Omental fat pad (tissue), 4 donors: ENCODE results near the gene METTL16. TPM values are rescaled to one million over a fixed set of nuclear protein-coding genes. Genes with fewer than 3 reads are reported as not detected.

Source experiments
- ATAC-seq: fragments of 150-250 bp; one replicate; pipeline ENCODE4 v1.9.1; 2016; ENCODE audit warnings: mild to moderate bottlenecking, moderate library complexity; ENCODE audit not compliant: low FRiP score
- DNase-seq: peaks from one replicate; pipeline ENCODE4 v3.0.0-alpha.2; 2019; ENCODE audit warnings: low spot score
- CTCF ChIP-seq, 3 donors: fragments of 450-650 bp; IDR thresholded peaks; one replicate each; pipeline ENCODE4 v1.5.1; 2016 to 2017; ENCODE audit warnings: antibody characterized with exemption in 3 of 3, mild to moderate bottlenecking in 3 of 3, moderate library complexity in 2 of 3
- small RNA-seq: library from RNA; depleted of rRNA; stranded (forward); fragments of <200 nt; gene quantifications from one replicate; pipeline ENCODE3, GENCODE V24; 2016
- total RNA-seq, 4 donors: library from RNA; depleted of rRNA; stranded (reverse); fragments of >200 nt; gene quantifications; one replicate each; pipeline ENCODE4 v1.1.0, GENCODE V29; 2016

METTL16 gene
- total RNA-seq, 4 donors from 2014 or later, result 12.6 to 45.1 (median 19.1) TPM

GRCh38 chr17:2370211-2370589 is 141.5 kb downstream of the METTL16 start:
- TF ChIP-seq CTCF (IDR thresholded peaks at IDR 0.05), result no peak
- DNase-seq (no peak), ATAC-seq (no peak)

- TF ChIP-seq CTCF (IDR thresholded peaks at IDR 0.05), result no peak
- ATAC-seq, result no peak
These were observed 142.0 kb downstream of the METTL16 start for GRCh38 chr17:2369551-2370210.

GRCh38 chr17:2369039-2369438 is 142.6 kb downstream of the METTL16 start:
- no peak for TF ChIP-seq CTCF (IDR thresholded peaks at IDR 0.05)
- DNase-seq (no peak), ATAC-seq (no peak)

More at GRCh38 chr17:2369551-2370210, 142.0 kb downstream of the METTL16 start:
- no peak for DNase-seq

- TF ChIP-seq CTCF (IDR thresholded peaks at IDR 0.05), result no peak
- no peak for ATAC-seq
- DNase-seq, result no peak
These were observed 143.3 kb downstream of the METTL16 start for GRCh38 chr17:2368359-2368758.

- no peak for TF ChIP-seq CTCF (IDR thresholded peaks at IDR 0.05)
- no peak for ATAC-seq
- no peak for DNase-seq
These were observed 144.8 kb downstream of the METTL16 start for GRCh38 chr17:2366747-2367494.

Small RNAs within 50 kb of the gene (small RNA-seq; reads per million reads assigned to genes)
- not detected for gene AC006435.3
- gene AC006435.4, result not detected
- not detected for gene AC006435.5

Other genes starting within 250 kb of the METTL16 start
- 10 to 100 TPM; 19.1 to 36.1 (median 25.1) TPM for gene SMG6, start 208.1 kb downstream of the METTL16 start, total RNA-seq
- 10 to 100 TPM in 1 of 4 donors, 1 to 10 TPM in 3; 5.0 to 14.9 (median 7.2) TPM for gene SRR, start 207.9 kb downstream of the METTL16 start, total RNA-seq
- 100 to 1,000 TPM in 1 of 4 donors, 10 to 100 TPM in 3; 31.6 to 124 (median 40.8) TPM for gene TSR1, start 175.4 kb downstream of the METTL16 start, total RNA-seq
- 10 to 100 TPM; 30.8 to 50.7 (median 39.8) TPM for gene SGSM2, start 174.4 kb downstream of the METTL16 start, total RNA-seq
- gene MNT, start 110.8 kb downstream of the METTL16 start, total RNA-seq, result 10 to 100 TPM; 11.9 to 23.2 (median 18.5) TPM
- 100 to 1,000 TPM in 2 of 4 donors, 10 to 100 TPM in 2; 82.8 to 109 (median 95.2) TPM for gene PAFAH1B1, start 81.8 kb upstream of the METTL16 start, total RNA-seq
- 100 to 1,000 TPM in 2 of 4 donors, 10 to 100 TPM in 2; 39.2 to 167 (median 95.0) TPM for gene CLUH, start 199.9 kb upstream of the METTL16 start, total RNA-seq
- gene CCDC92B, start 237.8 kb upstream of the METTL16 start, total RNA-seq, result not detected